ENCODE measurements around the gene ITGA1.
A peak's percentile ranks its signal among the peaks of the same experiment; 100 is the strongest.

ITGA1 gene

DNA sequence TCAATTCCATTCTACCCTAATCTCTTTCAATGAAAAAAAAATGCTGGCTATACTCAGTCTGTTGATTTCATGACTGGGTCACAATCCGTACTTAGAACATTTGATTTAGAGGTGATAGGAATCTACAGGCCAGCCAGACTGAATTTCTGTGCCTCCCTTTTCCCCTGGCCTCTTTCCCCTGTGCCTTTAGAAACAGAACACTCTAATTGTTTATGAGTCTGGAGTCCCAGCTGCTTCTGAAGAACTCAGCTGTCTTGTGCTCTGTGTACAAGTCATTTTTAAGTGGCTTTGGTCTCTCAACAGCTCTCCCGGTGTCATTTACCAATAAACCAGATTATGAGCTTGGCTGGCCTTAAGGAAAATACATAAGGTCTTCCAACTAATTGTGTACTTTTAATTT is 107.4 kb downstream of the ITGA1 start:
- no peak; the same call in 2 of the 3 replicates for ATAC-seq
- TF ChIP-seq ZNF565 (CRISPR knock-in tag; conservative IDR thresholded peaks at IDR 0.05; ENCODE audit: low read depth) (no peak), ZFP3 (CRISPR knock-in tag; IDR thresholded peaks at IDR 0.05) (0 out of 2 replicates have a peak, but pooled peaks have one; percentile 42), ISL1 (CRISPR knock-in tag; IDR thresholded peaks at IDR 0.05) (peak; percentile 50), TCF4 (CRISPR knock-in tag; IDR thresholded peaks at IDR 0.05; ENCODE audit: borderline replicate concordance) (peak; percentile 77), CSDC2 (CRISPR knock-in tag; IDR thresholded peaks at IDR 0.05) (no peak)
- TF ChIP-seq, protein P1, sequence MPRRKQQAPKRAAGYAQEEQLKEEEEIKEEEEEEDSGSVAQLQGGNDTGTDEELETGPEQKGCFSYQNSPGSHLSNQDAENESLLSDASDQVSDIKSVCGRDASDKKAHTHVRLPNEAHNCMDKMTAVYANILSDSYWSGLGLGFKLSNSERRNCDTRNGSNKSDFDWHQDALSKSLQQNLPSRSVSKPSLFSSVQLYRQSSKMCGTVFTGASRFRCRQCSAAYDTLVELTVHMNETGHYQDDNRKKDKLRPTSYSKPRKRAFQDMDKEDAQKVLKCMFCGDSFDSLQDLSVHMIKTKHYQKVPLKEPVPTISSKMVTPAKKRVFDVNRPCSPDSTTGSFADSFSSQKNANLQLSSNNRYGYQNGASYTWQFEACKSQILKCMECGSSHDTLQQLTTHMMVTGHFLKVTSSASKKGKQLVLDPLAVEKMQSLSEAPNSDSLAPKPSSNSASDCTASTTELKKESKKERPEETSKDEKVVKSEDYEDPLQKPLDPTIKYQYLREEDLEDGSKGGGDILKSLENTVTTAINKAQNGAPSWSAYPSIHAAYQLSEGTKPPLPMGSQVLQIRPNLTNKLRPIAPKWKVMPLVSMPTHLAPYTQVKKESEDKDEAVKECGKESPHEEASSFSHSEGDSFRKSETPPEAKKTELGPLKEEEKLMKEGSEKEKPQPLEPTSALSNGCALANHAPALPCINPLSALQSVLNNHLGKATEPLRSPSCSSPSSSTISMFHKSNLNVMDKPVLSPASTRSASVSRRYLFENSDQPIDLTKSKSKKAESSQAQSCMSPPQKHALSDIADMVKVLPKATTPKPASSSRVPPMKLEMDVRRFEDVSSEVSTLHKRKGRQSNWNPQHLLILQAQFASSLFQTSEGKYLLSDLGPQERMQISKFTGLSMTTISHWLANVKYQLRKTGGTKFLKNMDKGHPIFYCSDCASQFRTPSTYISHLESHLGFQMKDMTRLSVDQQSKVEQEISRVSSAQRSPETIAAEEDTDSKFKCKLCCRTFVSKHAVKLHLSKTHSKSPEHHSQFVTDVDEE (CRISPR knock-in tag; IDR thresholded peaks at IDR 0.05) = peak; percentile 66; the same call in 1 of the 2 replicates

DNA sequence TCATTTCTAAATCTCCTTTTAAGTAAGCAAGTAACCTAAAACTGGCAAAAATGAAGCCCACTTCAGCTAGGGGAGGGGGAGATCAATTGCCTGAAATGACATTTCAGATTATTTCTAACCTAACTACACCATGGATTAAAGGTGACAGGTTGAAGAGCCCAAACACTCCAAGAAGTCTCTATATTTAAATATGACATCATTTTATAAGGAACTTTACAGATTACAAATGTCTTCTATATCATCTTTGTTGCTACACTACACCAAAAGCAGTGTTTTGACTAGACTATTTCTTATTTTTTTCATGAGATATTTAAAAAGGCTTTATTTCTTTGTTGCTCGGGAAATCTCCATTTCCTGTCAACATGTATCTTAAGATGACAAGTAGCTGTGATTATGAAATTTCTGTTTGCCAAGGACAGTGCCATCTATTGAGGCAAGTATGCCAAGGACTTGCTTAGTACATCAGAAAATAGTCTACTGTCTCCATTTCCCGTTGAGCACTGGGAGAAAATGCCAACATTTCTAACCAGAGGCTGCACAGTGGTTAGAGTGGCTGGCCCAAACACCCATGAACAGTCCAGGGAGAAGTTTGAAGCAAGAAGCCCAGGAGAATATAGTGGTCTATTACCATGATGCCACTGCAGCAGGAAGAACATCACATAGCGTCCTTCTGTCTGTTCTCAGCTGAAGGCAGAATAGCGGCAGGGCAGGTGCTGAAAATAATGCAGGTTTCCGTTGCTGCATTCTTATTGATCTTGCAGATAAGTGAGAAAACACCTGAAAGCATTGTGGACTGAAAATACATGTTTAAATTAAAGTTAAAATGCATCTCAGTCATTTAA is 108.1 kb downstream of the ITGA1 start:
- TF ChIP-seq, protein P2, sequence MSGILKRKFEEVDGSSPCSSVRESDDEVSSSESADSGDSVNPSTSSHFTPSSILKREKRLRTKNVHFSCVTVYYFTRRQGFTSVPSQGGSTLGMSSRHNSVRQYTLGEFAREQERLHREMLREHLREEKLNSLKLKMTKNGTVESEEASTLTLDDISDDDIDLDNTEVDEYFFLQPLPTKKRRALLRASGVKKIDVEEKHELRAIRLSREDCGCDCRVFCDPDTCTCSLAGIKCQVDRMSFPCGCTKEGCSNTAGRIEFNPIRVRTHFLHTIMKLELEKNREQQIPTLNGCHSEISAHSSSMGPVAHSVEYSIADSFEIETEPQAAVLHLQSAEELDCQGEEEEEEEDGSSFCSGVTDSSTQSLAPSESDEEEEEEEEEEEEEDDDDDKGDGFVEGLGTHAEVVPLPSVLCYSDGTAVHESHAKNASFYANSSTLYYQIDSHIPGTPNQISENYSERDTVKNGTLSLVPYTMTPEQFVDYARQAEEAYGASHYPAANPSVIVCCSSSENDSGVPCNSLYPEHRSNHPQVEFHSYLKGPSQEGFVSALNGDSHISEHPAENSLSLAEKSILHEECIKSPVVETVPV (CRISPR knock-in tag; IDR thresholded peaks at IDR 0.05) = no peak
- TF ChIP-seq ZNF70 (CRISPR knock-in tag; IDR thresholded peaks at IDR 0.05) (no peak), SNAI2 (CRISPR knock-in tag; IDR thresholded peaks at IDR 0.05) (no peak), ZNF565 (CRISPR knock-in tag; conservative IDR thresholded peaks at IDR 0.05; ENCODE audit: low read depth) (no peak), GLIS3 (CRISPR knock-in tag; IDR thresholded peaks at IDR 0.05) (no peak), BACH2 (CRISPR knock-in tag; IDR thresholded peaks at IDR 0.05; ENCODE audit: borderline replicate concordance) (no peak), TOX (CRISPR knock-in tag; IDR thresholded peaks at IDR 0.05; ENCODE audit: borderline replicate concordance) (no peak), ISL1 (CRISPR knock-in tag; IDR thresholded peaks at IDR 0.05) (no peak), TCF4 (CRISPR knock-in tag; IDR thresholded peaks at IDR 0.05; ENCODE audit: borderline replicate concordance) (no peak), ZFP30 (CRISPR knock-in tag; IDR thresholded peaks at IDR 0.05) (no peak), ARNTL (CRISPR knock-in tag; IDR thresholded peaks at IDR 0.05; ENCODE audit: borderline replicate concordance, low read depth) (no peak), PPARA (CRISPR knock-in tag; IDR thresholded peaks at IDR 0.05; ENCODE audit: borderline replicate concordance) (no peak), ZNF8 (CRISPR knock-in tag; IDR thresholded peaks at IDR 0.05) (no peak), ZC3H10 (CRISPR knock-in tag; IDR thresholded peaks at IDR 0.05) (no peak), OSR1 (CRISPR knock-in tag; IDR thresholded peaks at IDR 0.05) (no peak)
- TF ChIP-seq, protein P1 (CRISPR knock-in tag; IDR thresholded peaks at IDR 0.05) = no peak
- TF ChIP-seq, protein P3, sequence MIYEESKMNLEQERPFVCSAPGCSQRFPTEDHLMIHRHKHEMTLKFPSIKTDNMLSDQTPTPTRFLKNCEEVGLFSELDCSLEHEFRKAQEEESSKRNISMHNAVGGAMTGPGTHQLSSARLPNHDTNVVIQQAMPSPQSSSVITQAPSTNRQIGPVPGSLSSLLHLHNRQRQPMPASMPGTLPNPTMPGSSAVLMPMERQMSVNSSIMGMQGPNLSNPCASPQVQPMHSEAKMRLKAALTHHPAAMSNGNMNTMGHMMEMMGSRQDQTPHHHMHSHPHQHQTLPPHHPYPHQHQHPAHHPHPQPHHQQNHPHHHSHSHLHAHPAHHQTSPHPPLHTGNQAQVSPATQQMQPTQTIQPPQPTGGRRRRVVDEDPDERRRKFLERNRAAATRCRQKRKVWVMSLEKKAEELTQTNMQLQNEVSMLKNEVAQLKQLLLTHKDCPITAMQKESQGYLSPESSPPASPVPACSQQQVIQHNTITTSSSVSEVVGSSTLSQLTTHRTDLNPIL (CRISPR knock-in tag; IDR thresholded peaks at IDR 0.05; ENCODE audit: low read depth) = no peak
- ATAC-seq = no peak

DNA sequence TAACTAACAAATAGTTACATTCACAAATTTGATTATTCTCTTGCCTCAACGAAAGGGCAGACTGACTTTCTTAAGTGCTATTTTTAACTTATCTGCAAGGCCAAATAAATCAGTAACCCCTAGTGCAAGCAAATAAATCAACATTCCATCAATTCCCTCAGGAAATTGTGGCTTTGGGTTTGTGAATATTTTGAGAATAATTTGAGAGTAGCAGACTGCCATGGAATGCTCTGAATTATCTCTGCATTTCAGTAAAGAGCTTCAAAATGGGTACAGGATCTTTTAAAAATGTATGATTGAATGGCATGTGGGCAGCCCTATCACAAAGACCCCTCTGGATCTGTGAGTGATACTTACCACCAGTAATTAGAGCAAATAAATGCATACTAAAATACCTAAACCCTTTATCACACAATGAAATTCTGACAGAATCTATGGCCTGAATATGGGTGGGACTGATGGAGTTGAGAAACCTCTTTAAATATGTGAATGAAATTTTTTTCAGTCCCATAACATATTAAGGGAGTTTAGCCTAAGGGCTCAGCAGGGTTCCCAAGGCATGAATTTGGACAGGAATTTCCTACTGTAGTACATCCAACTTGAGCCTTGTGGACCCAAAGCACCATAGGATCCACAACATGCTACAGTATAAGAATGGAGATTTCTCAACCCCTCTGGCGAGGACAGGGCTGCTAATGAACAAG is 109.0 kb downstream of the ITGA1 start:
- no peak for ATAC-seq
- TF ChIP-seq PPARA (CRISPR knock-in tag; IDR thresholded peaks at IDR 0.05; ENCODE audit: borderline replicate concordance) (no peak), OSR1 (CRISPR knock-in tag; IDR thresholded peaks at IDR 0.05) (no peak), GLIS3 (CRISPR knock-in tag; IDR thresholded peaks at IDR 0.05) (no peak), BACH2 (CRISPR knock-in tag; IDR thresholded peaks at IDR 0.05; ENCODE audit: borderline replicate concordance) (no peak), ZFP30 (CRISPR knock-in tag; IDR thresholded peaks at IDR 0.05) (no peak), ISL1 (CRISPR knock-in tag; IDR thresholded peaks at IDR 0.05) (no peak)
- TF ChIP-seq, protein P1 (CRISPR knock-in tag; IDR thresholded peaks at IDR 0.05) = no peak
- TF ChIP-seq, protein P2 (CRISPR knock-in tag; IDR thresholded peaks at IDR 0.05) = no peak
- TF ChIP-seq, protein P3 (CRISPR knock-in tag; IDR thresholded peaks at IDR 0.05; ENCODE audit: low read depth) = no peak

Measured in SK-N-SH treated with all-trans-retinoic acid at 6 μM for 48 hours (cell line).